WERI-Rb-1 (cell line): ENCODE data around the gene KRTAP4-6.

ENCODE experiments used
- DNase-seq: peaks from one replicate; pipeline ENCODE4 v3.0.0-alpha.2; 2020
- H3K27ac ChIP-seq: fragments of 250-450 bp; sonication (Bioruptor Pico); 2 replicates; pipeline ENCODE4 v1.5.1; 2020; ENCODE audit warnings: mild to moderate bottlenecking, moderate library complexity
- H3K27me3 ChIP-seq: fragments of 250-450 bp; sonication (Bioruptor Pico); 2 replicates; pipeline ENCODE4 v1.5.1; 2021; ENCODE audit warnings: mild to moderate bottlenecking, low read depth, moderate library complexity; ENCODE audit not compliant: insufficient read depth, severe bottlenecking
- H3K36me3 ChIP-seq: fragments of 250-450 bp; sonication (Bioruptor Pico); 2 replicates; pipeline ENCODE4 v1.5.1; 2020; ENCODE audit warnings: mild to moderate bottlenecking, moderate library complexity
- H3K4me3 ChIP-seq: 2 replicates; pipeline ENCODE4 v1.5.1; 2011; ENCODE audit warnings: low read depth, mild to moderate bottlenecking, control low read depth, low read length
- H3K9me3 ChIP-seq: fragments of 250-450 bp; sonication (Bioruptor Pico); 2 replicates; pipeline ENCODE4 v1.5.1; 2021; ENCODE audit warnings: mild to moderate bottlenecking, moderate library complexity; ENCODE audit not compliant: severe bottlenecking
- CTCF ChIP-seq: IDR thresholded peaks from 2 replicates; pipeline ENCODE4 v1.5.1; 2011; ENCODE audit warnings: low read depth, mild to moderate bottlenecking, control low read depth, inconsistent platforms, low read length

Gene KRTAP4-6

GRCh38 chr17:41098042-41098441, 42.3 kb downstream of the KRTAP4-6 start, which contains the start of gene KRTAP4-8:
Gene KRTAP4-8, minus strand, starts transcription at chr17:41098142. Its CDS starts 58 bp downstream, at chr17:41098084.
- Histone ChIP-seq H3K27ac (no peak within 1 kb of the TSS), H3K27me3 (peaks cover 14% of the 10 kb centered on the region), H3K9me3 (peaks cover 3% of the 10 kb centered on the region), H3K36me3 (no peaks in the 10 kb centered on the region), H3K4me3 (no peak within 1 kb of the TSS)
- no peak for TF ChIP-seq CTCF
- no peak for DNase-seq

- Histone ChIP-seq H3K4me3 (no peak overlapping the region), H3K36me3 (no peaks in the 10 kb centered on the region), H3K27me3 (peaks cover 12% of the 10 kb centered on the region), H3K9me3 (peaks cover 3% of the 10 kb centered on the region), H3K27ac (no peak overlapping the region)
- no peak for TF ChIP-seq CTCF
- DNase-seq, result no peak
Observed at GRCh38 chr17:41096055-41096454, 44.3 kb downstream of the KRTAP4-6 start.
